HCT116 (cell line): Measurements from ENCODE around the gene TMEM204. TPM values are rescaled to one million over a fixed set of nuclear protein-coding genes. Genes with fewer than 3 reads are reported as not detected.

Experiments
- ATAC-seq: fragments of 200-7000 bp; cut with Tn5 transposase; 2 replicates; pipeline ENCODE4 v1.9.1; 2020; ENCODE audit warnings: mild to moderate bottlenecking, moderate library complexity
- BruUV-seq: library from RNA; stranded (reverse); fragments of 400-500 nt; replicated peaks from 2 replicates; lab custom pipeline; 2021; lab: Mats Ljungman, UMichigan
- CTCF ChIA-PET: fragments of 300-600 bp; sonication (Branson Sonifier 250); formaldehyde crosslinking; loops from one replicate; lab custom pipeline; 2021; ENCODE audit warnings: antibody characterized with exemption; lab: Charles Lee
- POLR2A ChIA-PET: fragments of 300-600, 350-600 bp; sonication (Branson Sonifier 250); formaldehyde crosslinking; loops from one replicate; lab custom pipeline; 2021; ENCODE audit warnings: antibody characterized with exemption; lab: Charles Lee
- RAD21 ChIA-PET, 2 experiments: fragments of 300-600 bp; sonication (Branson Sonifier 250); formaldehyde crosslinking; loops; one replicate each; lab custom pipeline; 2023; ENCODE audit warnings: low total read pairs in 2 of 2; ENCODE audit not compliant: uncharacterized antibody in 2 of 2, unreplicated experiment in 2 of 2, low non-redundant PET in 1 of 2; lab: Charles Lee
- DNase-seq: peaks from one replicate; pipeline ENCODE4 v3.0.0-alpha.2; 2010; ENCODE audit warnings: low read depth, low spot score
- H2AFZ ChIP-seq: fragments of 200-600 bp; shearing (Covaris generic), sonication (generic); 2 replicates; pipeline ENCODE4 v1.6.1; 2017; ENCODE audit warnings: low read depth, mixed run types, mixed read lengths, antibody characterized with exemption, low read length; ENCODE audit not compliant: poor library complexity, severe bottlenecking
- H3K27ac ChIP-seq: 2 replicates; pipeline ENCODE4 v1.5.1; 2012; ENCODE audit warnings: low read depth, low read length
- H3K27me3 ChIP-seq: fragments of 200-600 bp; sonication (generic); 2 replicates; pipeline ENCODE4 v1.6.1; 2016; ENCODE audit warnings: mixed run types, low read length, mixed read lengths; ENCODE audit not compliant: insufficient read depth
- H3K36me3 ChIP-seq, 2 experiments: fragments of 200-500 bp in 1 of 2; fragments of 200-600 bp in 1 of 2; sonication (Bioruptor generic) in 1 of 2; sonication (generic) in 1 of 2; 2 replicates each; pipeline versions ENCODE4 v1.5.1 to v1.6.1; 2014 to 2016; ENCODE audit warnings: low read length in 2 of 2, inconsistent platforms in 1 of 2, mixed read lengths in 1 of 2, mixed run types in 1 of 2; ENCODE audit not compliant: insufficient read depth in 2 of 2, control insufficient read depth in 1 of 2
- H3K4me1 ChIP-seq, 2 experiments: fragments of 200-600 bp in 1 of 2; sonication (generic) in 1 of 2; 2 replicates each; pipeline versions ENCODE4 v1.5.1 to v1.6.1; 2012 to 2017; ENCODE audit warnings: low read length in 2 of 2, inconsistent platforms in 1 of 2, mild to moderate bottlenecking in 1 of 2, mixed read lengths in 1 of 2, mixed run types in 1 of 2, moderate library complexity in 1 of 2; ENCODE audit not compliant: insufficient read depth in 2 of 2, control insufficient read depth in 1 of 2
- H3K4me2 ChIP-seq: fragments of 200-600 bp; sonication (generic); 2 replicates; pipeline ENCODE4 v1.6.1; 2017; ENCODE audit warnings: mixed run types, low read length, mixed read lengths
- H3K4me3 ChIP-seq, 2 experiments: fragments of 200-600 bp in 1 of 2; sonication (generic) in 1 of 2; replicated peaks in 1 of 2; 2 replicates each; pipeline ENCODE4 v1.5.1; 2011 to 2016; ENCODE audit warnings: low read length in 2 of 2, control low read depth in 1 of 2, low read depth in 1 of 2, mild to moderate bottlenecking in 1 of 2, mixed read lengths in 1 of 2, mixed run types in 1 of 2
- H3K79me2 ChIP-seq: fragments of 200-600 bp; sonication (generic); 2 replicates; pipeline ENCODE4 v1.6.1; 2017; ENCODE audit warnings: mild to moderate bottlenecking, mixed run types, low read length, moderate library complexity, mixed read lengths; ENCODE audit not compliant: insufficient read depth
- H3K9ac ChIP-seq: fragments of 200-600 bp; sonication (generic); 2 replicates; pipeline ENCODE4 v1.6.1; 2016; ENCODE audit warnings: low read length, mixed read lengths
- H3K9me2 ChIP-seq: fragments of 200-600 bp; sonication (generic), shearing (Covaris generic); 2 replicates; pipeline ENCODE4 v1.6.1; 2017; ENCODE audit warnings: mixed run types, mild to moderate bottlenecking, moderate library complexity; ENCODE audit not compliant: insufficient read depth
- H3K9me3 ChIP-seq, 2 experiments: fragments of 200-500 bp in 1 of 2; fragments of 200-600 bp in 1 of 2; sonication (Bioruptor generic) in 1 of 2; sonication (generic) in 1 of 2; 2 replicates each; pipeline ENCODE4 v1.6.1; 2014 to 2017; ENCODE audit warnings: low read length in 2 of 2, mixed read lengths in 2 of 2, inconsistent platforms in 1 of 2, low read depth in 1 of 2, mild to moderate bottlenecking in 1 of 2, mixed run types in 1 of 2, moderate library complexity in 1 of 2; ENCODE audit not compliant: control insufficient read depth in 1 of 2, insufficient read depth in 1 of 2
- H4K20me1 ChIP-seq: fragments of 200-600 bp; sonication (generic), shearing (Covaris generic); 2 replicates; pipeline ENCODE4 v1.6.1; 2017; ENCODE audit warnings: mixed run types, mild to moderate bottlenecking, moderate library complexity; ENCODE audit not compliant: insufficient read depth
- CBX3 ChIP-seq: IDR thresholded peaks from 2 replicates; pipeline ENCODE4 v1.6.1; 2012; ENCODE audit warnings: low read depth
- CEBPB ChIP-seq: IDR thresholded peaks from 2 replicates; pipeline ENCODE4 v1.6.1; 2012; ENCODE audit warnings: low read depth
- EGR1 ChIP-seq: IDR thresholded peaks from 2 replicates; pipeline ENCODE4 v1.6.1; 2012; ENCODE audit warnings: low read depth
- ELF1 ChIP-seq: IDR thresholded peaks from 2 replicates; pipeline ENCODE4 v1.6.1; 2012; ENCODE audit warnings: low read depth, borderline replicate concordance
- EZH2 ChIP-seq: fragments of 200-600 bp; sonication (generic); IDR thresholded peaks from 2 replicates; pipeline ENCODE4 v1.6.1; 2017; ENCODE audit warnings: antibody characterized with exemption, mixed run types
- EZH2phosphoT487 ChIP-seq: fragments of 200-600 bp; IDR thresholded peaks from 2 replicates; pipeline ENCODE4 v1.6.1; 2018; ENCODE audit warnings: antibody characterized with exemption, borderline replicate concordance
- FOSL1 ChIP-seq: IDR thresholded peaks from 2 replicates; pipeline ENCODE4 v1.6.1; 2012; ENCODE audit warnings: low read depth
- JUND ChIP-seq: IDR thresholded peaks from 2 replicates; pipeline ENCODE4 v1.6.1; 2012
- RAD21 ChIP-seq: IDR thresholded peaks from 2 replicates; pipeline ENCODE4 v1.6.1; 2012; ENCODE audit warnings: low read depth, mild to moderate bottlenecking
- SIN3A ChIP-seq: IDR thresholded peaks from 2 replicates; pipeline ENCODE4 v1.6.1; 2012; ENCODE audit warnings: low read depth
- SRF ChIP-seq: IDR thresholded peaks from 2 replicates; pipeline ENCODE4 v1.6.1; 2012; ENCODE audit warnings: low read depth
- TCF7L2 ChIP-seq: IDR thresholded peaks from 2 replicates; pipeline ENCODE4 v1.7.0; 2011; ENCODE audit warnings: borderline replicate concordance, inconsistent platforms; ENCODE audit not compliant: insufficient read depth, insufficient read length; ENCODE audit errors: extremely low read depth
- YY1 ChIP-seq: IDR thresholded peaks from 2 replicates; pipeline ENCODE4 v1.6.1; 2011; ENCODE audit warnings: low read length, low read depth, moderate library complexity, mild to moderate bottlenecking; ENCODE audit not compliant: insufficient replicate concordance; ENCODE audit errors: extremely low read depth
- ZFX ChIP-seq: fragments of 450-650 bp; IDR thresholded peaks from 2 replicates; pipeline ENCODE4 v1.6.1; 2017
- ZNF274 ChIP-seq: fragments of 200-500 bp; sonication (Bioruptor generic); IDR thresholded peaks from 2 replicates; pipeline ENCODE4 v1.6.1; 2014; ENCODE audit warnings: mild to moderate bottlenecking, low read depth, low read length, inconsistent platforms
- intact Hi-C: fragments of 100-400 bp; cut with micrococcal nuclease; formaldehyde crosslinking; loops from 2 replicates; pipeline ENCODE4 v1.10.0; 2022
- total RNA-seq: library from RNA; stranded (reverse); gene quantifications from one replicate; pipeline ENCODE4 v1.2.1, GENCODE V29; 2021; ENCODE audit not compliant: unreplicated experiment
- TF ChIP-seq, protein P1 (sequence below): IDR thresholded peaks from 2 replicates; pipeline ENCODE4 v1.6.1; 2012; ENCODE audit warnings: low read depth
- TF ChIP-seq, protein P2 (sequence below), 3 experiments: fragments of 200-600 bp in 1 of 3; sonication (generic) in 1 of 3; IDR thresholded peaks in 2 of 3; conservative IDR thresholded peaks in 1 of 3; 2 replicates each; pipeline ENCODE4 v1.5.1; 2012 to 2017; ENCODE audit warnings: low read depth in 2 of 3, low read length in 2 of 3, antibody characterized with exemption in 1 of 3, borderline replicate concordance in 1 of 3, control low read depth in 1 of 3, mild to moderate bottlenecking in 1 of 3, mixed read lengths in 1 of 3, mixed run types in 1 of 3, moderate library complexity in 1 of 3; ENCODE audit not compliant: insufficient read depth in 1 of 3
- TF ChIP-seq, protein P3 (sequence below): IDR thresholded peaks from 2 replicates; pipeline ENCODE4 v1.6.1; 2011; ENCODE audit warnings: mild to moderate bottlenecking, low read length, moderate library complexity; ENCODE audit not compliant: insufficient replicate concordance; ENCODE audit errors: extremely low read depth

Gene TMEM204
- total RNA-seq, 1 experiment from 2014 or later = 0.22 TPM

DNA sequence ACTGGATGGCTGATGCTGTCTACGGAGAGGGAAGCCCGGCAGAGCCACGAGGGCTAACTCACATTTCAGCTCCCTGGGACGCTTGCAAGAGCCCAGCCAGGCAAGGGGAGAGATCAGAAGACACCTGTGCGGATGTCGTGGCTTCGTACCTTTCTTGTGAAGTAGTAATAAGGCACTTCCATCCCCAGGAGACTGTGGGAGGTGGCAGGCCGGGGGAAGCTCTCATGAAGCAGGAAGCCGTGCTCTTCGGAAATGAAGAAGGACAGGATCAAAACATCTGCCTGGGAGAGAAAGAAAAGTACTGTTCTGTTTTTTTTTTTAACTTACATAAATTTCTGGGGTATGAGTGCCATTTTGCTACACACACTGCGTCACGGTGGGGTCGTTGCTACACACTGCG, 28.4 kb downstream of the TMEM204 start:
- ChIA-PET CTCF (no interaction called here), POLR2A (no interaction called here), RAD21 (no interaction called here)
- Histone ChIP-seq H3K79me2 (no peaks in the 10 kb centered on the region), H4K20me1 (no peaks in the 10 kb centered on the region), H3K36me3 (peaks cover 4% of the 10 kb centered on the region in 2 experiments; a peak in 3 of 4 replicates), H3K9me3 (no peaks in the 10 kb centered on the region), H3K9ac (no peak overlapping the region), H2AFZ (no peak overlapping the region), H3K9me2 (no peaks in the 10 kb centered on the region), H3K4me3 (no peak overlapping the region), H3K27ac (no peak overlapping the region), H3K27me3 (no peaks in the 10 kb centered on the region), H3K4me2 (no peak overlapping the region), H3K4me1 (no peaks in the 10 kb centered on the region)
- TF ChIP-seq EZH2phosphoT487 (no peak), CEBPB (no peak), ELF1 (no peak), ZFX (no peak), SRF (no peak), CBX3 (no peak), JUND (no peak), ZNF274 (no peak), RAD21 (no peak), YY1 (no peak), FOSL1 (no peak), TCF7L2 (no peak), EZH2 (no peak), SIN3A (no peak), EGR1 (no peak)
- TF ChIP-seq, protein P1, sequence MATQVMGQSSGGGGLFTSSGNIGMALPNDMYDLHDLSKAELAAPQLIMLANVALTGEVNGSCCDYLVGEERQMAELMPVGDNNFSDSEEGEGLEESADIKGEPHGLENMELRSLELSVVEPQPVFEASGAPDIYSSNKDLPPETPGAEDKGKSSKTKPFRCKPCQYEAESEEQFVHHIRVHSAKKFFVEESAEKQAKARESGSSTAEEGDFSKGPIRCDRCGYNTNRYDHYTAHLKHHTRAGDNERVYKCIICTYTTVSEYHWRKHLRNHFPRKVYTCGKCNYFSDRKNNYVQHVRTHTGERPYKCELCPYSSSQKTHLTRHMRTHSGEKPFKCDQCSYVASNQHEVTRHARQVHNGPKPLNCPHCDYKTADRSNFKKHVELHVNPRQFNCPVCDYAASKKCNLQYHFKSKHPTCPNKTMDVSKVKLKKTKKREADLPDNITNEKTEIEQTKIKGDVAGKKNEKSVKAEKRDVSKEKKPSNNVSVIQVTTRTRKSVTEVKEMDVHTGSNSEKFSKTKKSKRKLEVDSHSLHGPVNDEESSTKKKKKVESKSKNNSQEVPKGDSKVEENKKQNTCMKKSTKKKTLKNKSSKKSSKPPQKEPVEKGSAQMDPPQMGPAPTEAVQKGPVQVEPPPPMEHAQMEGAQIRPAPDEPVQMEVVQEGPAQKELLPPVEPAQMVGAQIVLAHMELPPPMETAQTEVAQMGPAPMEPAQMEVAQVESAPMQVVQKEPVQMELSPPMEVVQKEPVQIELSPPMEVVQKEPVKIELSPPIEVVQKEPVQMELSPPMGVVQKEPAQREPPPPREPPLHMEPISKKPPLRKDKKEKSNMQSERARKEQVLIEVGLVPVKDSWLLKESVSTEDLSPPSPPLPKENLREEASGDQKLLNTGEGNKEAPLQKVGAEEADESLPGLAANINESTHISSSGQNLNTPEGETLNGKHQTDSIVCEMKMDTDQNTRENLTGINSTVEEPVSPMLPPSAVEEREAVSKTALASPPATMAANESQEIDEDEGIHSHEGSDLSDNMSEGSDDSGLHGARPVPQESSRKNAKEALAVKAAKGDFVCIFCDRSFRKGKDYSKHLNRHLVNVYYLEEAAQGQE = no peak
- TF ChIP-seq, protein P2, sequence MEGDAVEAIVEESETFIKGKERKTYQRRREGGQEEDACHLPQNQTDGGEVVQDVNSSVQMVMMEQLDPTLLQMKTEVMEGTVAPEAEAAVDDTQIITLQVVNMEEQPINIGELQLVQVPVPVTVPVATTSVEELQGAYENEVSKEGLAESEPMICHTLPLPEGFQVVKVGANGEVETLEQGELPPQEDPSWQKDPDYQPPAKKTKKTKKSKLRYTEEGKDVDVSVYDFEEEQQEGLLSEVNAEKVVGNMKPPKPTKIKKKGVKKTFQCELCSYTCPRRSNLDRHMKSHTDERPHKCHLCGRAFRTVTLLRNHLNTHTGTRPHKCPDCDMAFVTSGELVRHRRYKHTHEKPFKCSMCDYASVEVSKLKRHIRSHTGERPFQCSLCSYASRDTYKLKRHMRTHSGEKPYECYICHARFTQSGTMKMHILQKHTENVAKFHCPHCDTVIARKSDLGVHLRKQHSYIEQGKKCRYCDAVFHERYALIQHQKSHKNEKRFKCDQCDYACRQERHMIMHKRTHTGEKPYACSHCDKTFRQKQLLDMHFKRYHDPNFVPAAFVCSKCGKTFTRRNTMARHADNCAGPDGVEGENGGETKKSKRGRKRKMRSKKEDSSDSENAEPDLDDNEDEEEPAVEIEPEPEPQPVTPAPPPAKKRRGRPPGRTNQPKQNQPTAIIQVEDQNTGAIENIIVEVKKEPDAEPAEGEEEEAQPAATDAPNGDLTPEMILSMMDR (IDR thresholded peaks at IDR 0.05 in 2 of 3, conservative IDR thresholded peaks at IDR 0.05 in 1 of 3; ENCODE audit: borderline replicate concordance in 1 of 3, insufficient read depth in 1 of 3, low read depth in 2 of 3, low read length in 2 of 3) = no peak
- TF ChIP-seq, protein P3, sequence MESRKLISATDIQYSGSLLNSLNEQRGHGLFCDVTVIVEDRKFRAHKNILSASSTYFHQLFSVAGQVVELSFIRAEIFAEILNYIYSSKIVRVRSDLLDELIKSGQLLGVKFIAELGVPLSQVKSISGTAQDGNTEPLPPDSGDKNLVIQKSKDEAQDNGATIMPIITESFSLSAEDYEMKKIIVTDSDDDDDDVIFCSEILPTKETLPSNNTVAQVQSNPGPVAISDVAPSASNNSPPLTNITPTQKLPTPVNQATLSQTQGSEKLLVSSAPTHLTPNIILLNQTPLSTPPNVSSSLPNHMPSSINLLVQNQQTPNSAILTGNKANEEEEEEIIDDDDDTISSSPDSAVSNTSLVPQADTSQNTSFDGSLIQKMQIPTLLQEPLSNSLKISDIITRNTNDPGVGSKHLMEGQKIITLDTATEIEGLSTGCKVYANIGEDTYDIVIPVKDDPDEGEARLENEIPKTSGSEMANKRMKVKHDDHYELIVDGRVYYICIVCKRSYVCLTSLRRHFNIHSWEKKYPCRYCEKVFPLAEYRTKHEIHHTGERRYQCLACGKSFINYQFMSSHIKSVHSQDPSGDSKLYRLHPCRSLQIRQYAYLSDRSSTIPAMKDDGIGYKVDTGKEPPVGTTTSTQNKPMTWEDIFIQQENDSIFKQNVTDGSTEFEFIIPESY = no peak
- ATAC-seq (no peak), DNase-seq (no peak)
- no TSS peak for BruUV-seq
- intact Hi-C loops = no loop called here
